ENCODE data around the gene RLN3. TPM values are rescaled to one million over a fixed set of nuclear protein-coding genes. Genes with fewer than 3 reads are reported as not detected.
A peak's percentile ranks its signal among the peaks of the same experiment; 100 is the strongest.

Gene RLN3
- total and polyA plus RNA-seq, 9 of the 15 experiments (the other 6 are each of a cell fraction or from before 2014, with no cell fraction given): 0.31 to 1.2 (median 0.71) TPM; not detected in 6

- TF ChIP-seq E4F1 (CRISPR knock-in tag; IDR thresholded peaks at IDR 0.05; ENCODE audit: borderline replicate concordance): no peak
- TF ChIP-seq SMAD1 (IDR thresholded peaks at IDR 0.05; ENCODE audit: low read depth, low read length, partially characterized antibody): no peak
- TF ChIP-seq CC2D1A (IDR thresholded peaks at IDR 0.05): no peak
- 0 out of 2 replicates have a peak, but pooled peaks have one; percentile 57 for TF ChIP-seq ERF (CRISPR knock-in tag; IDR thresholded peaks at IDR 0.05)
- no peak for TF ChIP-seq TCFL5 (CRISPR knock-in tag; conservative IDR thresholded peaks at IDR 0.05)
- TF ChIP-seq ZNF282 (CRISPR knock-in tag; IDR thresholded peaks at IDR 0.05): no peak; the same call in 1 of the 2 replicates
- no peak for TF ChIP-seq ZNF280A (IDR thresholded peaks at IDR 0.05; ENCODE audit: low read depth, partially characterized antibody)
- no peak for TF ChIP-seq BRD9 (IDR thresholded peaks at IDR 0.05; ENCODE audit: low read depth, partially characterized antibody)
- TF ChIP-seq BMI1 (IDR thresholded peaks at IDR 0.05; ENCODE audit: low read length): no peak
- TF ChIP-seq FOSL1 (tag; conservative IDR thresholded peaks at IDR 0.05): no peak
- no peak for TF ChIP-seq SRF (CRISPR knock-in tag; IDR thresholded peaks at IDR 0.05)
- no peak for TF ChIP-seq ZNF655 (CRISPR knock-in tag; IDR thresholded peaks at IDR 0.05)
- TF ChIP-seq HOMEZ (CRISPR knock-in tag; IDR thresholded peaks at IDR 0.05): no peak
- TF ChIP-seq NFIX (CRISPR knock-in tag; IDR thresholded peaks at IDR 0.05; ENCODE audit: low read depth): no peak
- TF ChIP-seq OTX1 (CRISPR knock-in tag; IDR thresholded peaks at IDR 0.05): no peak
- TF ChIP-seq ZNF263 (CRISPR knock-in tag; IDR thresholded peaks at IDR 0.05; ENCODE audit: borderline replicate concordance): no peak
- TF ChIP-seq TGIF2 (CRISPR knock-in tag; IDR thresholded peaks at IDR 0.05): no peak
- no peak for TF ChIP-seq ZNF165 (CRISPR knock-in tag; IDR thresholded peaks at IDR 0.05; ENCODE audit: borderline replicate concordance)
- TF ChIP-seq ZNF124 (CRISPR knock-in tag; IDR thresholded peaks at IDR 0.05): no peak
- no peak for TF ChIP-seq ZNF551 (CRISPR knock-in tag; IDR thresholded peaks at IDR 0.05)
- no peak for TF ChIP-seq ZBTB8A (IDR thresholded peaks at IDR 0.05; ENCODE audit: partially characterized antibody)
These were observed 45.4 kb downstream of the RLN3 start (continued) for GRCh38 chr19:14073261-14073924.

Measured in K562 (cell line).